H9 (cell line): ENCODE data around the gene SLC8B1. TPM values are rescaled to one million over a fixed set of nuclear protein-coding genes. Genes with fewer than 3 reads are reported as not detected.

Experiments
- DNase-seq: peaks from one replicate; pipeline ENCODE4 v3.0.0-alpha.2; 2017
- H2AFZ ChIP-seq: one replicate; pipeline ENCODE4 v1.6.1; 2013; ENCODE audit warnings: mild to moderate bottlenecking, low read length, control low read depth, moderate library complexity
- H2AK5ac ChIP-seq: 2 replicates; pipeline ENCODE4 v1.6.1; 2013; ENCODE audit warnings: low read length, control low read depth, mixed read lengths; ENCODE audit not compliant: insufficient read length
- H2BK120ac ChIP-seq: one replicate; pipeline ENCODE4 v1.6.1; 2013; ENCODE audit warnings: low read depth, mild to moderate bottlenecking, low read length, control low read depth, inconsistent platforms; ENCODE audit not compliant: poor library complexity, severe bottlenecking
- H2BK12ac ChIP-seq: 2 replicates; pipeline ENCODE4 v1.6.1; 2013; ENCODE audit warnings: low read length, control low read depth, mixed read lengths, low read depth; ENCODE audit not compliant: insufficient read length
- H2BK15ac ChIP-seq: 2 replicates; pipeline ENCODE4 v1.6.1; 2013; ENCODE audit warnings: low read depth, low read length, control low read depth
- H2BK20ac ChIP-seq: one replicate; pipeline ENCODE4 v1.6.1; 2013; ENCODE audit warnings: low read depth, mild to moderate bottlenecking, low read length, control low read depth, inconsistent platforms; ENCODE audit not compliant: poor library complexity, severe bottlenecking
- H2BK5ac ChIP-seq: 2 replicates; pipeline ENCODE4 v1.6.1; 2013; ENCODE audit warnings: low read length, control low read depth, mixed read lengths; ENCODE audit not compliant: insufficient read length
- H3K14ac ChIP-seq: 2 replicates; pipeline ENCODE4 v1.6.1; 2013; ENCODE audit warnings: low read length, control low read depth; ENCODE audit not compliant: insufficient read depth
- H3K18ac ChIP-seq: 2 replicates; pipeline ENCODE4 v1.6.1; 2013; ENCODE audit warnings: low read depth, mild to moderate bottlenecking, mixed read lengths, low read length, control low read depth; ENCODE audit not compliant: insufficient read length
- H3K23ac ChIP-seq: 2 replicates; pipeline ENCODE4 v1.6.1; 2013; ENCODE audit warnings: low read length, control low read depth, mixed read lengths, low read depth; ENCODE audit not compliant: insufficient read length
- H3K23me2 ChIP-seq: 2 replicates; pipeline ENCODE4 v1.6.1; 2013; ENCODE audit warnings: low read depth, mild to moderate bottlenecking, mixed read lengths, low read length, control low read depth; ENCODE audit not compliant: insufficient read length, poor library complexity, severe bottlenecking
- H3K27ac ChIP-seq: 2 replicates; pipeline ENCODE4 v1.5.1; 2013; ENCODE audit warnings: low read length, control low read depth, mixed read lengths, low read depth; ENCODE audit not compliant: insufficient read length
- H3K27me3 ChIP-seq: 2 replicates; pipeline ENCODE4 v1.6.1; 2013; ENCODE audit warnings: low read length, control low read depth, inconsistent platforms; ENCODE audit not compliant: insufficient read depth
- H3K4ac ChIP-seq: 2 replicates; pipeline ENCODE4 v1.6.1; 2013; ENCODE audit warnings: low read depth, mild to moderate bottlenecking, control low read depth, inconsistent platforms, low read length, moderate library complexity
- H3K4me1 ChIP-seq: 2 replicates; pipeline ENCODE4 v1.6.1; 2013; ENCODE audit warnings: low read length, control low read depth, inconsistent platforms; ENCODE audit not compliant: insufficient read depth
- H3K4me2 ChIP-seq: 2 replicates; pipeline ENCODE4 v1.6.1; 2013; ENCODE audit warnings: low read length, control low read depth, mixed read lengths; ENCODE audit not compliant: insufficient read length, insufficient read depth
- H3K56ac ChIP-seq: 2 replicates; pipeline ENCODE4 v1.6.1; 2013; ENCODE audit warnings: low read depth, mild to moderate bottlenecking, mixed read lengths, low read length, control low read depth; ENCODE audit not compliant: insufficient read length
- H3K79me1 ChIP-seq: 2 replicates; pipeline ENCODE4 v1.6.1; 2013; ENCODE audit warnings: low read depth, mild to moderate bottlenecking, moderate library complexity, low read length, control low read depth, inconsistent platforms; ENCODE audit not compliant: insufficient read depth, poor library complexity, severe bottlenecking
- H3K79me2 ChIP-seq: 2 replicates; pipeline ENCODE4 v1.6.1; 2013; ENCODE audit warnings: low read length, control low read depth, inconsistent platforms; ENCODE audit not compliant: insufficient read depth
- H3K9ac ChIP-seq: 2 replicates; pipeline ENCODE4 v1.6.1; 2013; ENCODE audit warnings: low read length, control low read depth, mixed read lengths; ENCODE audit not compliant: insufficient read length; ENCODE audit errors: extremely low read depth
- H3K9me3 ChIP-seq: one replicate; pipeline ENCODE4 v1.6.1; 2013; ENCODE audit warnings: low read depth, low read length, inconsistent platforms; ENCODE audit not compliant: control insufficient read depth
- H3T11ph ChIP-seq: one replicate; pipeline ENCODE4 v1.6.1; 2013; ENCODE audit warnings: mild to moderate bottlenecking, low read length, control low read depth, inconsistent platforms
- H4K20me1 ChIP-seq: one replicate; pipeline ENCODE4 v1.6.1; 2013; ENCODE audit not compliant: control insufficient read depth, insufficient read length, insufficient read depth
- H4K5ac ChIP-seq: 2 replicates; pipeline ENCODE4 v1.6.1; 2013; ENCODE audit warnings: low read depth, mild to moderate bottlenecking, mixed read lengths, low read length, control low read depth; ENCODE audit not compliant: insufficient read length
- H4K8ac ChIP-seq: replicated peaks from 2 replicates; pipeline ENCODE4 v1.6.1; 2013; ENCODE audit warnings: low read length, control low read depth, mixed read lengths, low read depth; ENCODE audit not compliant: insufficient read length
- H4K91ac ChIP-seq: 2 replicates; pipeline ENCODE4 v1.6.1; 2013; ENCODE audit warnings: low read depth, mild to moderate bottlenecking, moderate library complexity, mixed read lengths, low read length, control low read depth; ENCODE audit not compliant: insufficient read length
- H3K27ac Mint-ChIP-seq, 3 experiments: 2 replicates in 2 of 3; 3 replicates in 1 of 3; pipeline ENCODE4 v1.8.0; 2020 to 2021; ENCODE audit warnings: mixed read lengths in 3 of 3, mild to moderate bottlenecking in 1 of 3, moderate library complexity in 1 of 3
- H3K27me3 Mint-ChIP-seq: 2 replicates; pipeline ENCODE4 v1.8.0; 2021; ENCODE audit warnings: low read depth, mild to moderate bottlenecking, moderate library complexity, mixed read lengths
- H3K36me3 Mint-ChIP-seq, 3 experiments: 2 replicates in 2 of 3; 3 replicates in 1 of 3; pipeline ENCODE4 v1.8.0; 2020 to 2021; ENCODE audit warnings: low read depth in 3 of 3, mixed read lengths in 3 of 3; ENCODE audit not compliant: insufficient read depth in 1 of 3
- H3K4me1 Mint-ChIP-seq, 2 experiments: 2 replicates each; pipeline ENCODE4 v1.8.0; 2020; ENCODE audit warnings: mixed read lengths in 2 of 2
- H3K4me3 Mint-ChIP-seq, 2 experiments: 2 replicates in 1 of 2; 3 replicates in 1 of 2; pipeline ENCODE4 v1.8.0; 2020 to 2021; ENCODE audit warnings: mild to moderate bottlenecking in 2 of 2, mixed read lengths in 2 of 2, moderate library complexity in 1 of 2
- H3K9me3 Mint-ChIP-seq, 2 experiments: 2 replicates in 1 of 2; 3 replicates in 1 of 2; pipeline ENCODE4 v1.8.0; 2020; ENCODE audit warnings: mild to moderate bottlenecking in 2 of 2, mixed read lengths in 2 of 2, moderate library complexity in 1 of 2
- WGBS: extraction: QIAGEN DNeasy Blood & Tissue Kit; methylation state at CpG from one replicate; pipeline ENCODE4 v1.1.7; 2013; ENCODE audit warnings: missing lambda C conversion rate, low lambda C conversion rate, mixed read lengths; ENCODE audit not compliant: insufficient read length; ENCODE audit errors: extremely low coverage; 5-methylcytosine and 5-hydroxymethylcytosine counted together
- total RNA-seq: library from RNA; stranded (reverse); gene quantifications from 2 replicates; pipeline ENCODE4 v1.2.1, GENCODE V29; 2021
- TF ChIP-seq, protein P1 (sequence below): fragments of 200-600 bp; sonication (generic); conservative IDR thresholded peaks from 3 replicates; pipeline ENCODE4 v1.8.0; 2021; ENCODE audit warnings: antibody characterized with exemption, mild to moderate bottlenecking

SLC8B1 gene
- total RNA-seq, 1 experiment from 2014 or later: 10.4 TPM

DNA sequence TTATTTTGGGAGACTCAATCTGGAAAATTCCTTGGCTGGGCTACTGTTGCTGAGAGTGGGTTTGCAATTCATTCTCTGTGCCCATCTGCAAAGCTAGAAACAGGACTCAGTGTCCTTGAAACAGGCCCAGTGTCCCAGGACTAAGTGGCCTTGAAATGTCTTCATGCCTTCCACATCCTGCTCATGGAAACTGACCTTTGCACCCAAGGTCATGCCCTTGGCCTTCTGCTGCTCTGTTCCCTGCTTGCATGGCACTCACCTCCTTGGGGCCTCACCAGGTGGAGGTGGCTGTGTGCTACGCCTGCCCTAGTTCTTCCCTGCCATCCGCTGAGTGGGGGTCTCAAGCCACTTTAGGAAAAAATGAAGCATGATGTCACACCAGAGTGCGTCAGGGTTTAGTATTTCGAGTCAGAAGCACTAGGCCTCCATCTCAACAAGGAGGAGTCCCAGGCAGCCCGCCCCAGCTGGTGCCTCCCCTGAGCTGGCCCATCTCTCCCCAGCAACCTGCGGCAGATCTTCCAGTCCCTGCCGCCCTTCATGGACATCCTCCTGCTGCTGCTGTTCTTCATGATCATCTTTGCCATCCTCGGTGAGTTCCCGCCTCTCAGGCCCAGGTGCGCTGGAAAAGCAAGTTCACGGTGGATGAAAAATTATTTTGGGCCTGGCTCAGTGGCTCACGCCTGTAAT, 65.5 kb downstream of the SLC8B1 start:
- Histone ChIP-seq H3K27me3 (no peaks in the 10 kb centered on the region), H3K9me3 (no peaks in the 10 kb centered on the region), H3T11ph (no peak overlapping the region), H4K5ac (no peak overlapping the region), H2AK5ac (no peak overlapping the region), H4K20me1 (no peaks in the 10 kb centered on the region), H2BK12ac (no peak overlapping the region), H3K79me1 (no peaks in the 10 kb centered on the region), H3K14ac (no peak overlapping the region), H4K8ac (no peak overlapping the region), H2BK15ac (no peak overlapping the region), H3K27ac (no peak overlapping the region), H4K91ac (no peak overlapping the region), H3K4me1 (no peaks in the 10 kb centered on the region), H2AFZ (no peak overlapping the region), H3K4me2 (no peak overlapping the region), H2BK5ac (no peak overlapping the region), H3K23me2 (no peaks in the 10 kb centered on the region), H2BK20ac (no peak overlapping the region), H3K18ac (no peak overlapping the region), H3K23ac (no peak overlapping the region), H3K79me2 (no peaks in the 10 kb centered on the region), H2BK120ac (no peak overlapping the region), H3K4ac (no peak overlapping the region), H3K9ac (no peak overlapping the region), H3K56ac (no peak overlapping the region)
- peaks cover 6 to 11% of the 10 kb centered on the region in 2 experiments for H3K4me1 Mint-ChIP-seq
- TF ChIP-seq, protein P1, sequence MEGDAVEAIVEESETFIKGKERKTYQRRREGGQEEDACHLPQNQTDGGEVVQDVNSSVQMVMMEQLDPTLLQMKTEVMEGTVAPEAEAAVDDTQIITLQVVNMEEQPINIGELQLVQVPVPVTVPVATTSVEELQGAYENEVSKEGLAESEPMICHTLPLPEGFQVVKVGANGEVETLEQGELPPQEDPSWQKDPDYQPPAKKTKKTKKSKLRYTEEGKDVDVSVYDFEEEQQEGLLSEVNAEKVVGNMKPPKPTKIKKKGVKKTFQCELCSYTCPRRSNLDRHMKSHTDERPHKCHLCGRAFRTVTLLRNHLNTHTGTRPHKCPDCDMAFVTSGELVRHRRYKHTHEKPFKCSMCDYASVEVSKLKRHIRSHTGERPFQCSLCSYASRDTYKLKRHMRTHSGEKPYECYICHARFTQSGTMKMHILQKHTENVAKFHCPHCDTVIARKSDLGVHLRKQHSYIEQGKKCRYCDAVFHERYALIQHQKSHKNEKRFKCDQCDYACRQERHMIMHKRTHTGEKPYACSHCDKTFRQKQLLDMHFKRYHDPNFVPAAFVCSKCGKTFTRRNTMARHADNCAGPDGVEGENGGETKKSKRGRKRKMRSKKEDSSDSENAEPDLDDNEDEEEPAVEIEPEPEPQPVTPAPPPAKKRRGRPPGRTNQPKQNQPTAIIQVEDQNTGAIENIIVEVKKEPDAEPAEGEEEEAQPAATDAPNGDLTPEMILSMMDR: no peak
- peak overlapping the region in 1 of 3 experiments; percentile 57; a peak in 1 of 7 replicates for H3K27ac Mint-ChIP-seq
- H3K27me3 Mint-ChIP-seq: no peaks in the 10 kb centered on the region
- H3K4me3 Mint-ChIP-seq: no peak overlapping the region
- no peaks in the 10 kb centered on the region for H3K9me3 Mint-ChIP-seq
- H3K36me3 Mint-ChIP-seq: peaks cover 3 to 22% (median 20%) of the 10 kb centered on the region in 3 experiments; a peak in 5 of 7 replicates
- DNase-seq: no peak
- WGBS: no CpG with 5 or more reads among the region's 12 CpGs
